ENCODE results near the gene ICAM2.

- TF ChIP-seq CTCF (IDR thresholded peaks at IDR 0.05) = no peak
- no peak for TF ChIP-seq ZFX (IDR thresholded peaks at IDR 0.05; ENCODE audit: borderline replicate concordance)
These were observed at the start of gene ICAM2 for GRCh38 chr17:64020056-64020766.

Data from 22Rv1 (cell line).